ENCODE measurements around the gene ATXN7. TPM values are rescaled to one million over a fixed set of nuclear protein-coding genes. Genes with fewer than 3 reads are reported as not detected.

Gene ATXN7
- total and polyA plus RNA-seq, 5 donors, result 4.8 to 18.9 (median 11.1) TPM

- DNase-seq, result no peak
- H3K4me1 ChIP-seq (ENCODE audit: control insufficient read depth, insufficient read depth, low read length), result peaks cover 7% of the 10 kb centered on the region
- H3K27me3 ChIP-seq (ENCODE audit: control insufficient read depth, insufficient read depth), result no peaks in the 10 kb centered on the region
- no peak for ATAC-seq
- H3K27ac ChIP-seq (ENCODE audit: low read length), result no peak overlapping the region
- intact Hi-C loops (cut with DNase I), result no loop called here
- H3K4me3 ChIP-seq (ENCODE audit: low read length), result no peak overlapping the region
- no peaks in the 10 kb centered on the region for H3K9me3 ChIP-seq (ENCODE audit: control insufficient read depth, low read length)
- 84% methylated on average over 2 of the region's 2 CpGs for WGBS
Measured at GRCh38 chr3:63980019-63980418, 116.4 kb downstream of the ATXN7 start.

DNA sequence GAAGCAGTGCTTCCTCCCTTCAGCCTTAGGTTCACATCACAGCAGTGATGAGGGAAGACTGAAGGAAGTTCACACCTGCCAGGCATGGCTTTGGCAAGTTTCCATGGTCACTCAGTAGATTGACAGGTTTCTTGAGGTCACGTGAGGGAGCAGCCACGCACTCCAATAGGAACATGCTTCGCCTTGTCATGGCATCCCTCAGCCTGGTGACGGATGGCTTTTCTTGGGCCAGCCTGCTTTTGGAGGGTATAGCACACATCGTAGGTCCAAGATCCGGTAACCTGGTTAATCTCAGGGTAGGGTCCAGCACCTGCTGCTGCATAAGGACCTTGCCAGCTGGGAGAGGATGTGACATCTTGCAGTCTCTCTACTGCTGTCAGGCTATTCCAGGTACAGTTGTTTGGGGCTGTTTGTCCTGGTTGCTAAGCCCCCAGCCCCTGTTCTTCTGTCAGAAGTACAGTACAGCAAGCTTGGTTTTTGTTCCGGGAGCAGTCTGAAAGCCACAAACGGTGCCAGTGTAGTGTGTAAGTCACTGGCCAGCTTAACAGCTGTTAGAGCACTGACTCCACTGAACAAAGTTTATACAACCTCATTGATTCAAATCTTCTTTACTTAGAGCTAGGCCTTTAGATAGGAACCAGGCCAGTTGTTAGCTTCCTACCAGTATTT is 117.3 kb downstream of the ATXN7 start:
- Histone ChIP-seq H3K27me3 (ENCODE audit: control insufficient read depth, insufficient read depth) (no peaks in the 10 kb centered on the region), H3K4me1 (ENCODE audit: control insufficient read depth, insufficient read depth, low read length) (peaks cover 3% of the 10 kb centered on the region), H3K4me3 (ENCODE audit: low read length) (no peak overlapping the region), H3K27ac (ENCODE audit: low read length) (no peak overlapping the region), H3K9me3 (ENCODE audit: control insufficient read depth, low read length) (no peaks in the 10 kb centered on the region)
- intact Hi-C loops (cut with DNase I), result no loop called here
- ATAC-seq, result no peak
- DNase-seq, result no peak
- 88% methylated on average over 8 of the region's 8 CpGs for WGBS

GRCh38 chr3:63981980-63982379 is 118.3 kb downstream of the ATXN7 start:
- intact Hi-C loops (cut with DNase I), result no loop called here
- 95% methylated on average over 4 of the region's 4 CpGs for WGBS

DNA sequence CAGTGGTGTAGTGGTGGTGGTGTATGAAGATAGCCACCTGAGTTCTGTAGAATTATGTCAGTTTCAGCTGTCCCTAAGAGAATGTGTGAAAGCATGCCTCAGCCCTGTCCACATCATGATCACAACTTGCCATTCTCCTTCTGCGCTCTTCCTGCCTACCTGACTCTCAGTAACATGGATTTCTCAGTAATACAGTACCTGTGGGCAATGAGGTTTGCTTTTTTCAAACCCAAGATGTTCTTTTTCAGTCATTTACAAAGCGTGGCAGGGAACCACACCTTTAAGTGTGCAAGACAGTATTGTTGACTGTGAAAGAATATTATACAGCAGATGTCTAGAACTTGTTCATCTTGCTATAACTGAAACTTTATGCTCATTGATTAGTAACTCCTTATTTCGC is 120.7 kb downstream of the ATXN7 start:
- 97% methylated on average over 3 of the region's 3 CpGs for WGBS

More at GRCh38 chr3:63981980-63982379, 118.3 kb downstream of the ATXN7 start:
- Histone ChIP-seq H3K9me3 (ENCODE audit: control insufficient read depth, low read length) (no peaks in the 10 kb centered on the region), H3K4me1 (ENCODE audit: control insufficient read depth, insufficient read depth, low read length) (peaks cover 2% of the 10 kb centered on the region), H3K27me3 (ENCODE audit: control insufficient read depth, insufficient read depth) (no peaks in the 10 kb centered on the region), H3K27ac (ENCODE audit: low read length) (no peak overlapping the region), H3K4me3 (ENCODE audit: low read length) (no peak overlapping the region)
- DNase-seq (no peak), ATAC-seq (no peak)

DNA sequence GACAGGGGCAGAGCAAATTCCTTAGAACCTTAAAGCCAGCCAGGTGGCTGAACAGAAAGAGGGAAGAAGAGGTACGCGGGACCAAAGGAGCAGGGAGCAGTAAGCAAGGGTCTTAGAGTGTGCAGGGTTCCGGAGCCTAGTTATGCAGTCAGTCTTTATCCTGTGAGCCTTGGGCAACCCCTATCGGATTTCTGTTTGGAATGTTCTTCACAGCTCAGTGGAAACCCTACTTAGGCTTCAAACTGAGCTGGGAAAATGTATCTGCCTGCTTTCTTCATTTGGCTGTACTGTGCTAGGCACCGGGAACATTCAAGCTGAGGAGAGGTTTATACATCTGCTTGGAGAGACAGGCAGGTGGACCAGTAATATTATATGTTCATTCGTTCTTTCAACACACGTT is 122.5 kb downstream of the ATXN7 start:
- WGBS, result 93% methylated on average over 7 of the region's 7 CpGs

More for the DNA sequence above, 120.7 kb downstream of the ATXN7 start:
- ATAC-seq (no peak), DNase-seq (no peak)
- Histone ChIP-seq H3K27me3 (ENCODE audit: control insufficient read depth, insufficient read depth) (no peaks in the 10 kb centered on the region), H3K4me1 (ENCODE audit: control insufficient read depth, insufficient read depth, low read length) (no peaks in the 10 kb centered on the region), H3K4me3 (ENCODE audit: low read length) (no peak overlapping the region), H3K27ac (ENCODE audit: low read length) (no peak overlapping the region), H3K9me3 (ENCODE audit: control insufficient read depth, low read length) (no peaks in the 10 kb centered on the region)
- intact Hi-C loops (cut with DNase I), result no loop called here

DNA sequence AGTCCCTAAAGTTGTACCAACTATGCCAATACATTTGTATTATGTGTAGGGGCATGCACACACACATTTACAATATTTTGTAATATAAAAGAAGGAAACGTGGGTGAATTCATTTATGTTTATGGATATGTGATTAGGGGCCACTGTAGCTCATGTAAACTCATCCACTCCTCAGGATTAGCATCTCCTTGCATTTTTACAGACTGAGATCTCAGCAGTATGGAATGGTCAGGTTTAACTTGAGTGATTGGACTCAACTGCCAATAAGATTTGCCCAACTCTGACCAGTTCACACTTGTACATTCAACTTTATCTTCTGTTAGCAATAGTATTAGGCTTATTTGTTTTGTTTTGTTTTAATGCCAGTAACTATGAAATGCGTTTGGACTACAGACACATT is 123.2 kb downstream of the ATXN7 start:
- H3K27ac ChIP-seq (ENCODE audit: low read length), result no peak overlapping the region

More for the DNA sequence above, 122.5 kb downstream of the ATXN7 start:
- ATAC-seq, result no peak
- Histone ChIP-seq H3K9me3 (ENCODE audit: control insufficient read depth, low read length) (no peaks in the 10 kb centered on the region), H3K4me3 (ENCODE audit: low read length) (no peak overlapping the region), H3K4me1 (ENCODE audit: control insufficient read depth, insufficient read depth, low read length) (no peaks in the 10 kb centered on the region), H3K27me3 (ENCODE audit: control insufficient read depth, insufficient read depth) (no peaks in the 10 kb centered on the region), H3K27ac (ENCODE audit: low read length) (no peak overlapping the region)
- no peak for DNase-seq
- intact Hi-C loops (cut with DNase I), result no loop called here

DNA sequence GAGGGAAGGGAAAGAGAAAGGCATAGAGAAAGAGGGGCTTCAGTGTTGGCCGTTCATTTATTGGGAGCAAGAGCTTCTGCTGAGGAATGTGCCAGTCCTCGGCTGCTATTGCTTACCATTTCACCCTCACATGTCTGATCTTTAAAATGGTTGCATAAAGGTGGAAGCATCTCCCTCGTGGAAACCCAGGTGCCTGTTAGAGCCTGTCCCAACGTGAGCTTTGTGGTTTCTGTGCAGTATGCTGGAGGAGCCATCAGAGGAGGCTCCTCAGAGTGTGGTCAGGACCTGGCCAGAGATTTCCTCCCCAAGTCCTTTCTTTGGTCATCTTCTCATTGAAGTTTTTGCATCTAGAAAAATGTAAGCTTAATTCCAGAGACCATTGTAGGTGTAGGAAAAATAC is 125.3 kb downstream of the ATXN7 start:
- 84% methylated on average over 4 of the region's 4 CpGs for WGBS
- intact Hi-C loops (cut with DNase I), result no loop called here
- ATAC-seq (no peak), DNase-seq (no peak)
- no peak overlapping the region for H3K4me3 ChIP-seq (ENCODE audit: low read length)
- no peaks in the 10 kb centered on the region for H3K4me1 ChIP-seq (ENCODE audit: control insufficient read depth, insufficient read depth, low read length)
- H3K27ac ChIP-seq (ENCODE audit: low read length), result no peak overlapping the region
- no peaks in the 10 kb centered on the region for H3K9me3 ChIP-seq (ENCODE audit: control insufficient read depth, low read length)
- H3K27me3 ChIP-seq (ENCODE audit: control insufficient read depth, insufficient read depth), result no peaks in the 10 kb centered on the region

More for the DNA sequence above, 123.2 kb downstream of the ATXN7 start:
- intact Hi-C loops (cut with DNase I), result no loop called here
- ATAC-seq, result no peak
- no peaks in the 10 kb centered on the region for H3K27me3 ChIP-seq (ENCODE audit: control insufficient read depth, insufficient read depth)
- no peaks in the 10 kb centered on the region for H3K9me3 ChIP-seq (ENCODE audit: control insufficient read depth, low read length)
- H3K4me1 ChIP-seq (ENCODE audit: control insufficient read depth, insufficient read depth, low read length), result no peaks in the 10 kb centered on the region
- WGBS, result 85% methylated on average over 2 of the region's 2 CpGs
- no peak for DNase-seq
- H3K4me3 ChIP-seq (ENCODE audit: low read length), result no peak overlapping the region

GRCh38 chr3:63990204-63990603 is 126.5 kb downstream of the ATXN7 start:
- no peaks in the 10 kb centered on the region for H3K4me1 ChIP-seq (ENCODE audit: control insufficient read depth, insufficient read depth, low read length)
- H3K4me3 ChIP-seq (ENCODE audit: low read length), result no peak overlapping the region
- no peak overlapping the region for H3K27ac ChIP-seq (ENCODE audit: low read length)
- intact Hi-C loops (cut with DNase I), result loop anchor here in 1 of 4 donors (10.0 kb wide), 1 partner anchor 75 kb away; the partner anchor contains the start of gene SCAANT1
- 91% methylated on average over 14 of the region's 14 CpGs for WGBS
- no peak for ATAC-seq
- no peaks in the 10 kb centered on the region for H3K9me3 ChIP-seq (ENCODE audit: control insufficient read depth, low read length)
- H3K27me3 ChIP-seq (ENCODE audit: control insufficient read depth, insufficient read depth), result no peaks in the 10 kb centered on the region
- DNase-seq, result peak in 1 of 3 donors; percentile 46

DNA sequence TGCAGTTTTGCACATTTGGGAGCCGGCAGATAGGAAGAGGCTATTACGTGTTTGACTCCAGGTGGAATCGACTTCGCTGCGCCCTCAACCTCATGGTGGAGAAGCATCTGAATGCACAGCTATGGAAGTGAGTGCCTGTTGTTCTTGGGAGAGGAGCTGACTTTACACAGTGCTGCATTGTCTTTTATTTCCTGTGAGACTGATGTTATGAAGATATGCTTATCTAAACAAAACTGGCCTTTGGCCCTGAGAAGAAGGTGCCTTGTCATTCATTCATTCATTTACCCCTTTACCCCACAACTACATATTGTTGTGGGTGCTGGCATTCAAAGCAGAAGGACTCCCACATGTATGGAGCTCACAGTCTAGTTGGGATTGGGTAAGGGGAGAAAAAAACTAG is 127.1 kb downstream of the ATXN7 start:
- Histone ChIP-seq H3K27me3 (ENCODE audit: control insufficient read depth, insufficient read depth) (no peaks in the 10 kb centered on the region), H3K4me1 (ENCODE audit: control insufficient read depth, insufficient read depth, low read length) (no peaks in the 10 kb centered on the region), H3K4me3 (ENCODE audit: low read length) (no peak overlapping the region), H3K27ac (ENCODE audit: low read length) (no peak overlapping the region), H3K9me3 (ENCODE audit: control insufficient read depth, low read length) (no peaks in the 10 kb centered on the region)
- WGBS, result 78% methylated on average over 5 of the region's 5 CpGs
- no peak for ATAC-seq
- intact Hi-C loops (cut with DNase I), result loop anchor here in 1 of 4 donors (10.0 kb wide), 1 partner anchor 76 kb away; the partner anchor contains the start of gene SCAANT1
- DNase-seq, result no peak

DNA sequence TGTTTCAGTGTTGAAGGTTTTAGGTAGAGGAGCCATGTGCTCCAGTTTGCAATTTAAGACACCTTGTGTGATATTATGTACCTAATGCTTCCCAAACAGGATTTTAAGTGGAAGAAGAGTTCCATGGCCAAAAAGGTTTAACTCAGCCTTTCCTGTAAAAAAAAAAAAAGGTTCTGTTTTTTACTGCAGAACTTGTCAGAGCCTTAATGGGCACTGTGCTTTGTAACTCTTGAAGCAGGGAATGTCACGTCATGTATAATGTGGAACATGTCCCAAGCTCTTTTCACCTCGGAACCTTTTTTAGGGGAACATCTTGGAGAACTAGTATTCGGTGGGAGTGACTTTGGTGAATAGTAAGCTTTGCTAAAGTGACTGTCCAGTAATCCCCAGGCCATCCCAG is 128.0 kb downstream of the ATXN7 start:
- intact Hi-C loops (cut with DNase I), result loop anchor here in 1 of 4 donors (10.0 kb wide), 1 partner anchor 77 kb away; the partner anchor contains the start of gene SCAANT1

DNA sequence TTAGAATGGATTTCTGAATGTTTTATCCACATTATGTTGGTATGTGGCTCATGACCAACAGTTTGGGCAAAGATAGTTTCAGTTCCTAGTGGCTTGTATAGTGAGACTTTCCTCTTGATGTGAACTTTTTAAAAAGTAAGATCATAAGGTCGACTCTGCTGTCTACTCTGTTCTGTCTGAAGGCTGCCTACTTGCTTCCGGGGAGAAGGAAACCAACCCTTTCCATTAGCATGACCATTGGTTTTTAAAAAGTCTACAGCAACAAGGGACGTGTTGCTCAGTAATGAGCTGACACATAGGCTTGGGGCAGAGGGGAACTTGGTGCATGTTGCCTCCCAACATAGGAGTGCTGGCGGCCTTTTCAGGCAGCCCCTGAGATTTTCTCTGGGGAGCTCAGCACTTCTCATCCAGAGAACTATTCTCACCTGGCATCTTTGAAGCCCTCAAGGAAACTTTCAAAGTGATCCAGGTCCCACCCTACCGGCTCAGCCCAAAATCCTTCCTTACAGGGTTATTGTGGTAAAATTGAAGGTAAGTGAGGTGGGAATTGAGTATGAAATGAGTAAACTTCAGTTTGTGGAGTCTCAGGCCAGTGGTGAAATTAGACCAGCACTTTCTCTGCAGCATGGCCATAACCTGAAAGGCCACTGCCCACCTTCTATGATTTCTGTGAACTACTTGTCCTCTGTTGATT is 129.0 kb downstream of the ATXN7 start:
- no peak overlapping the region for H3K27ac ChIP-seq (ENCODE audit: low read length)
- no peak for ATAC-seq
- no peaks in the 10 kb centered on the region for H3K4me1 ChIP-seq (ENCODE audit: control insufficient read depth, insufficient read depth, low read length)
- H3K9me3 ChIP-seq (ENCODE audit: control insufficient read depth, low read length), result no peaks in the 10 kb centered on the region
- no peak for DNase-seq
- 89% methylated on average over 5 of the region's 5 CpGs for WGBS
- H3K27me3 ChIP-seq (ENCODE audit: control insufficient read depth, insufficient read depth), result no peaks in the 10 kb centered on the region
- intact Hi-C loops (cut with DNase I), result loop anchor here in 1 of 4 donors (10.0 kb wide), 1 partner anchor 78 kb away; the partner anchor contains the start of gene SCAANT1
- H3K4me3 ChIP-seq (ENCODE audit: low read length), result no peak overlapping the region

More for the DNA sequence above, 128.0 kb downstream of the ATXN7 start:
- H3K9me3 ChIP-seq (ENCODE audit: control insufficient read depth, low read length), result no peaks in the 10 kb centered on the region
- DNase-seq, result no peak
- ATAC-seq, result no peak
- no peak overlapping the region for H3K4me3 ChIP-seq (ENCODE audit: low read length)
- H3K4me1 ChIP-seq (ENCODE audit: control insufficient read depth, insufficient read depth, low read length), result no peaks in the 10 kb centered on the region
- WGBS, result 94% methylated on average over 3 of the region's 3 CpGs
- no peak overlapping the region for H3K27ac ChIP-seq (ENCODE audit: low read length)
- no peaks in the 10 kb centered on the region for H3K27me3 ChIP-seq (ENCODE audit: control insufficient read depth, insufficient read depth)

Measured in right cardiac atrium (tissue), 5 donors.